HG03342 (cell line): ENCODE results near the gene SKIDA1.

Source experiments
- ATAC-seq: cut with Tn5 transposase; IDR thresholded peaks from one replicate; pipeline ENCODE4 v1.9.1; 2021; ENCODE audit warnings: mild to moderate bottlenecking, moderate library complexity; ENCODE audit not compliant: unreplicated experiment

Gene SKIDA1

DNA sequence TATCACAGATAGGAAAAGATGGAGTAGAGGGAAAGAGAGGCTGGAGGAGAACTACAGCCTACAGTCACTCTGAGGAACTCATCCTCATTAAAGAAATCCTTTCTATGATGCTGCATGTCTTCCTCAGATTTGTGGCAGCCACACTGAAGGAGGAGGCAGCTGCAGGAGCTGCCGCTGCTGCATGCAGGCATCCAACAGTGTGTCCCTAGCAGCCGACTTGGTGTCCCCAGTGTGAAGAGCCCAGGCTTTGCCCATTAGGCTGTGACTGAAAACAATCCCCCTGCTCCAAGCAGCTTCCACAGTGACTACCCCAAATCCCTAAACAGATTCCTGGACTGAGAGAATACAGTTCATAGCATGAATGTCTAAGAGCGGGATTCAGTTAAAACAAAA, 23.1 kb downstream of the SKIDA1 start:
- ATAC-seq: no peak

GRCh38 chr10:21501731-21502347, 23.6 kb downstream of the SKIDA1 start:
- ATAC-seq: no peak

DNA sequence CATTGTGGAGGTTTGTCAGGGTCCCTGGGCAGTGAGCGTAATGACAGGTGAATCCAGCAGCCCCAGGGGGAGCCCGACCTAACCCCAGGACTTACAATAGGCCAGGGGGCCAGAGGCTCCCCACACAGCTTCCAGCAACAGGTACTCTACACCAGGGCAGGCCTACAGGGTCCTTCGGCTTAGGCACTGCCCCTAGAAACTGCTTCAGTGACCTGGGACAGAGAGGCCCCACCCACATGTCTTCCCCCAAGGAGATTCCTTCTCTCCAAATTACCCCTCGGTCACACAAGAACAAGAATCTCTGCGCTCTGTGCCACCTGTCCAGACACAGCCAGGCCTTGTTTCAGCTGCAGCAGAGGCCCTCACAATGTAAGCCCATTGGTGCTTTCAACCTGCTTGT, 24.4 kb downstream of the SKIDA1 start:
- no peak for ATAC-seq

GRCh38 chr10:21500578-21500910, 24.9 kb downstream of the SKIDA1 start:
- no peak for ATAC-seq

GRCh38 chr10:21499701-21500577, 25.5 kb downstream of the SKIDA1 start:
- ATAC-seq: no peak

DNA sequence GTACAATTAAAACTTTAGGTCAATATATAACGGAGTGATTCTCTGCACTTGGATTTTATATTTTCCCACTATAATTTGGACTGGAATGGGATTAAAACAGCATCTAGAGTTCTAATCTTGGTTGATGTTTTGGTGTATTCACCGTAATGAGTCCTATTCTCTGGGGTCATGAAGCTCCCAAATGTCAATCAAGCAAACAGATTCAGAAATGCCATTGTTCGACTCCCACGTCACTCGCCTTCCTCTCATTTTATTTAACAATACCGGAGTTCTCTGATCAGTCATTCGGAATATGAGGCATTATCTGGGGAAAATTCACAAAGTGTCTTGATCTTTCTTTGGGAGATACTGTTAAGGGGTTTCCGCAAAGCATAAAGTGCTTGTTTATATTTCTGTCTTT, 26.5 kb downstream of the SKIDA1 start:
- no peak for ATAC-seq

GRCh38 chr10:21498377-21498776, 27.1 kb downstream of the SKIDA1 start:
- no peak for ATAC-seq

DNA sequence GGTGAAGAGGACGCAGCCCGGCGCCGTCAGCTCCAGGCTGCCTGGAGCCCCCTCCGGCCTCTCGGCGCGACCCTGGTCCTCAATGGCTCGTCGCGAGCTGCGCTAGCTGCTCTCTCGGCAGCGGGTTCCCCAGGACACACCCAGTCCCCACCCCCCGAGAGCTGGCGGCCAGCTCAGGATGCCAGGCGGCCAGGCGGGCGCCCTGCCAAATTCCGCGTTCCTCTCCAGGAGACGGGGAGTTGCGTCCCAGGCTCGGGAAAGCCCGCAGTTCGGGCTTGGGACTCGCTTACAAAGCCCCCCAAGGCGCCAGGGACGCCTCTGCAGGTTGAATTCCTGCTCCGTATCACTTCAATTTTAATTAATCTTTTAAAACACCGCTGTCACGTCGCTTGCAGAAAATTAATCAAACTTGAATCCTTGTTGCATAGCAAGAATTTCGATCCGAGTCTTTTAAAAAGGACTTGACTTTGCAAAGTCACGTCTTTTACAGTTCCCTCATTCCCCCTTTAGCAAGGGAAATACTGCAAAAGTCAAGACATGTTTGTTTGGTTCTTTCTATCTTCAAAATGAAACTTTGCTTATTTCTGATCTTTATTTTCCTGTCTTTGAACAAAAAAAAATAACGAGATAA, 28.2 kb downstream of the SKIDA1 start:
- no peak for ATAC-seq

DNA sequence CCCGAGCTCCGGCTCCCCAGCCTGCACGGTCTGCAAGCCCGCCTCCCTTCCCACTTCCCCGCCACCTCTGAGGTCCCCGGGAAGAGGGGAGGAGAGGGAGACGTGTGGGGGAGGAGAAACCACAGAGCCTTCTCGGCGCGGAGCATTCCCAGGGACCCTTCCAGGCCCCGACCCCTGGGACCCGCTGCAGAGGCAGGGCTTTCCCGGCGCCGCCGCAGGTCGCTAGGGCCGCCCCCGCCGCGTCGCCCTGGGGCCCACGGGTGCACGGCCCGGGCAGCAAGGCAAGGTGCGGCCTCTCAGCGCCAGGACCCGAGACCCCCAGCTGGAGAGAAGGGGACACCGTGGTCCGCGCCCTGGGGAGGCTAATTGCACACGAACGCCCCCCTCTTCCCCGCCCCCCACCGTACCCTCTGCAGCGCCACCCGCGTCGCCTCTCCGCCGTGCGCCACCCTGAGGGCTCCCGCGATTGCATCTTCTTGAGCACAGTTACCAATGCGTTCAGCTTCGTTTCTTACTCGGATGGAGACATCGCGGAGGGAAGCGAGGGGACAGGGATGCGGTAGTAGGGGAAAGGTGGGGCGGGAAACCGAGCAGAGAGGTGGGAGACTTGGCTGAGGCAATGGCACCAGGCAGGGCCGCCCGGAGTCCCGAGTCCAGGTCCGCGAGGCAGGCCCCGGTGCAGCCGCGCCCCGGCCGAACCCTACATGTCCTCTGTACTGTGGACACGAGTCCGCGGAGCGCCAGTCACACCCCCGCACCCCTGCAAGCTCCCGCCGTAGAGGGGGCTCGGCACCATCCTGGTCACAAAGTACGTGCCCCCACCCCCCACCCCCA, 28.9 kb downstream of the SKIDA1 start:
- ATAC-seq: no peak

GRCh38 chr10:21495752-21496342, 29.6 kb downstream of the SKIDA1 start:
- ATAC-seq: peak; percentile 83

GRCh38 chr10:21495002-21495751, 30.3 kb downstream of the SKIDA1 start:
- peak; percentile 7 for ATAC-seq

- ATAC-seq: no peak
These were observed 31.1 kb downstream of the SKIDA1 start for GRCh38 chr10:21494191-21495001.

DNA sequence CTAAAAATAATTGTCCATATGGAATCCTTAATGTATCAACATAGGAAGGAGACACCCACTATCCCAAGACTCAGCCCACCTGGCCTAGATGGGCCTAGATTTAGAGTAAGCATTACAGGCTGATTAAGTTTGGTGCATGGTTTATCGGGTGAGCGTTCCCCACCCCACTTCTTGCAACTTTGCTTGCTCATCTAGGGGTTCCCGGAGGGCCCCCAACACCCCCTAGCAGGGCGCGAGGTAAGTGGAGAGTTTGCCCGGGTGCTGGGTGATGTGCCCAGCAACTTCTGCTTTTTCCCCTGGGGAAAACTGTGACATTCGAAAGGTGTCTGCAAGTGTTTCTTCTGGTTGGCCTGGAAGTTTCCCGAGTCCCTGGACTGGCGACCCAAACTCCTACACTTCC, 31.7 kb downstream of the SKIDA1 start:
- no peak for ATAC-seq

DNA sequence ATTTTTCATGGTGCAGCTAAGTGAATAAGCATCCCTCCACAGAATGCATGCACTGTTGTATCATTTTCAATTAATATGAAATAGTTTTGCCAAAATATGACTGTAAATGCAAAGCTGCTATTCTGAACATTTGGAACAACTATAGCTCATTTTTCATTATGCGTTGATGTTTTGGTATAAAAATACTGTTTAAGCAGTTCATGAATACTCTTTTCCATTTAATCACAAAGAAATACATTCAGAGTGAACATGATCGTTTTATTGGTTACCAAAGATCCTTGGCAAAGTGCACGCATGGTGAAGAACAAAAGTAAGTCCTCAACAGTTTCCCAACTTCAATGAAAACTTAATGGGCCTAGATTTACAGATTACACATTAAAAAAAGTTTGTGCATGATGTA, 33.1 kb downstream of the SKIDA1 start:
- ATAC-seq: no peak

GRCh38 chr10:21490711-21491105, 34.8 kb downstream of the SKIDA1 start:
- ATAC-seq: no peak

DNA sequence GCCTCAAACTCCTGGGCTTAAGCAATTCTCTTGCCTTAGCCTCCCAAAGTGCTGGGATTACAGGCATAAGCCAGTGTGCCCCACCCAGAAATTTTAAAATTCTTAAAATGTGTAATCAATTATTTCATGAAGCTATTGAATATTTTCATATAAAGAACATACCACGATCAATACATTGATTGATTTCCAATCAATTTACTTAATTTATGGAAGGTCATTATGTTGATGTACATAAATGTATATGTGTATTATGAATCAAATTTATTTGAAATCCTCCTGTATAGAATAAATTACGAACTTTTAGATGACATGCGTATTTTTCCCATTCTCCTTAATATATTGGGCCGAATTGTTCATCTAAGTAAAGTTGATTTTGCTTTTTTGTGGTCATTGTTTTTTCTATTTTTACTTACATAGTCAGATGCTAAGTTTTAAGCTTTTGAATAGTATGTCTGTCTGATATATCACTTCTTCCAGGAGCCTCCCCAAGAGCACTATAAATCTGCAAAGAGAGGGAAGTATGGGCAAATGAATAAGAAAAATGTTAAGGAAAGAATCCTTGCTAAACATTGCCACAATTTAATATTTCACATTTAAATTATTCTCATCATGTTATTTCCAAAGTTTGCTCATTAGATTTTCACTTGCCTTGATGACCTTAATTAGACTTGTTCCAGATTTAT, 35.3 kb downstream of the SKIDA1 start:
- ATAC-seq: no peak

DNA sequence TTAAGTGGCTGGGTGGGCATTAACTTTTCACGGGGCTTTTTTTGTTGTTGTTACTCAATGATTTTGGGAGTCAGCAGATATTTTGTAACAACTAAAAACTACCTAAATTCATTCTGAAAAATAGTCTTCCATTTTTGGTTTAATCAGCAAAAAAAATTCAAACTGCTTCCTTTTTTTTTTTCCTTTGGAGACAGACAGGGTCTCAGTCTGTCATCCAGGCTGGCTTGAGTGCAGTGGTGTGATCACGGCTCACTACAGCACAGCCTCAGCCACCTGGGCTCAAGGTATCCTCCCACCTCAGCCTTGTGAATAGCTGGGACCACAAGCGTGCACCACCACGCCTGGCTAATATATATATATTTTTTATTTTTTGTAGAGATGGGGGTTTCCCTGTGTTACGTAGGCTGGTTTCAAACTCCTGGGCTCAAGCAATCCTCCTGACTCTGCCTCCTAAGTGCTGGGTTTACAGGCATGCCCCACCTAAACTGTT, 36.5 kb downstream of the SKIDA1 start:
- ATAC-seq: no peak

DNA sequence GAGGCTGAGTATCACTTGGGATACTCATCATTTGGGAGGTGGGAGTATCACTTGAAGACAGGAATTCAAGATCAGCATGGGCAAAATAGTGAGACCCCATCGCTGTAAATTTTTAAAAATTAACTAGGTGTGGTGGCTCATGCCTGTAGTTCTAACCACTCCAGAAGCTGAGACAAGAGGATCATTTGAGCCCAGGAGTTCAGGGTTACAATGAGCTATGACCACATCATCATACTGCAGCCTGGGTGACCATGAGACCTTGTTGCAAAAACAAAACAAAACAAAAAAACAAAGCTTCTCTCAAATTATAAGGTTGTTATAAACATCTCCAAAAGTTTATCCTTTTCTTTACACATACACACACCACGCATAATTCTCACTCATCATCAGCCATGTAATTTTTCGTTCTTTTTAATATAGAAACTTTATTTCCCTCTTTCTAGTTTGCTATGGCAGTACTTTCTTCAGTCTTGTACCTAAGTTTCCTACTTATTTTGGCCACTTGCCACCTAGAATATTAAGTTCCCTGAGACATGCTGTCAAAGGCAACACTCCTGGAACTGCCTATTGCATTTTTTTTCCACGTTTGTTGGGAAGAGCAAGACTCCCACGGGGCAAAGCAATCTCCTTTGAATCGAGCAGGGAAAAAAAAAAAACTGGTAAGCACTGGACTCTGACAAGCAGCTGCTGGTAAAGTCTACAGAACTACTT, 37.1 kb downstream of the SKIDA1 start:
- ATAC-seq: no peak
